Activated CD4-positive, alpha-beta memory T cell treated with anti-CD3 and anti-CD28 coated beads for 36 hours (primary cell): Measurements from ENCODE around the gene SPDYE3. TPM values are rescaled to one million over a fixed set of nuclear protein-coding genes. Genes with fewer than 3 reads are reported as not detected.

ENCODE experiments used
- CTCF ChIA-PET: fragments of 350-600 bp; sonication (Branson Sonifier 250); formaldehyde crosslinking; loops from one replicate; lab custom pipeline; 2021; ENCODE audit warnings: antibody characterized with exemption, inconsistent platforms; lab: Charles Lee
- POLR2A ChIA-PET: fragments of 350-600 bp; sonication (Branson Sonifier 250); formaldehyde crosslinking; loops from one replicate; lab custom pipeline; 2021; ENCODE audit warnings: antibody characterized with exemption; lab: Charles Lee
- DNase-seq: peaks from one replicate; pipeline ENCODE4 v3.0.0-alpha.2; 2020
- H3K27ac Mint-ChIP-seq: one replicate; pipeline ENCODE4 v1.8.0; 2021; ENCODE audit warnings: mixed read lengths
- H3K27me3 Mint-ChIP-seq: one replicate; pipeline ENCODE4 v1.8.0; 2021; ENCODE audit warnings: mixed read lengths
- H3K36me3 Mint-ChIP-seq: one replicate; pipeline ENCODE4 v1.8.0; 2021; ENCODE audit warnings: mixed read lengths
- H3K4me1 Mint-ChIP-seq: one replicate; pipeline ENCODE4 v1.8.0; 2021; ENCODE audit warnings: low read depth, mixed read lengths
- H3K4me3 Mint-ChIP-seq: one replicate; pipeline ENCODE4 v1.8.0; 2021; ENCODE audit warnings: mild to moderate bottlenecking, mixed read lengths
- H3K9me3 Mint-ChIP-seq: one replicate; pipeline ENCODE4 v1.8.0; 2021; ENCODE audit warnings: mixed read lengths
- intact Hi-C: fragments of 100-400 bp; cut with micrococcal nuclease; formaldehyde crosslinking; loops from one replicate; pipeline ENCODE4 v1.15.1; 2023
- total RNA-seq, 2 experiments: library from RNA; stranded (reverse); gene quantifications; one replicate each; pipeline ENCODE4 v1.2.3, GENCODE V29; 2021

Gene SPDYE3
- total RNA-seq, 2 experiments from 2014 or later = not detected

GRCh38 chr7:100367676-100368613, 60.4 kb downstream of the SPDYE3 start:
- Mint-ChIP-seq H3K27me3 (no peaks in the 10 kb centered on the region), H3K9me3 (no peaks in the 10 kb centered on the region), H3K4me3 (no peak overlapping the region), H3K36me3 (peaks cover 28% of the 10 kb centered on the region), H3K27ac (no peak overlapping the region), H3K4me1 (peaks cover 41% of the 10 kb centered on the region)
- intact Hi-C loops = loop anchor here (5.0 kb wide), 1 partner anchor 96 kb away; no protein-coding TSS in a partner anchor
- CTCF ChIA-PET = no interaction called here
- POLR2A ChIA-PET = no interaction called here
- no peak for DNase-seq

- intact Hi-C loops = loop anchor here (5.0 kb wide), 1 partner anchor 97 kb away; no protein-coding TSS in a partner anchor
- no peak for DNase-seq
- peaks cover 21% of the 10 kb centered on the region for H3K36me3 Mint-ChIP-seq
- no peak overlapping the region for H3K4me3 Mint-ChIP-seq
- CTCF ChIA-PET = no interaction called here
- POLR2A ChIA-PET = no interaction called here
- no peaks in the 10 kb centered on the region for H3K27me3 Mint-ChIP-seq
- H3K27ac Mint-ChIP-seq = no peak overlapping the region
- no peaks in the 10 kb centered on the region for H3K9me3 Mint-ChIP-seq
- H3K4me1 Mint-ChIP-seq = peaks cover 37% of the 10 kb centered on the region
Observed at GRCh38 chr7:100369105-100369504, 61.6 kb downstream of the SPDYE3 start.

GRCh38 chr7:100370303-100370702, 62.8 kb downstream of the SPDYE3 start:
- H3K27ac Mint-ChIP-seq = no peak overlapping the region
- H3K4me1 Mint-ChIP-seq = peaks cover 27% of the 10 kb centered on the region
- intact Hi-C loops = no loop called here
- CTCF ChIA-PET = no interaction called here
- no peak for DNase-seq
- peaks cover 15% of the 10 kb centered on the region for H3K36me3 Mint-ChIP-seq
- H3K4me3 Mint-ChIP-seq = no peak overlapping the region
- POLR2A ChIA-PET = no interaction called here
- no peaks in the 10 kb centered on the region for H3K9me3 Mint-ChIP-seq
- H3K27me3 Mint-ChIP-seq = no peaks in the 10 kb centered on the region

GRCh38 chr7:100370746-100371145, 63.2 kb downstream of the SPDYE3 start:
- DNase-seq = no peak
- H3K4me1 Mint-ChIP-seq = peaks cover 22% of the 10 kb centered on the region
- ChIA-PET POLR2A (no interaction called here), CTCF (no interaction called here)
- H3K27me3 Mint-ChIP-seq = no peaks in the 10 kb centered on the region
- H3K9me3 Mint-ChIP-seq = no peaks in the 10 kb centered on the region
- H3K36me3 Mint-ChIP-seq = peaks cover 15% of the 10 kb centered on the region
- H3K4me3 Mint-ChIP-seq = no peak overlapping the region
- H3K27ac Mint-ChIP-seq = no peak overlapping the region
- intact Hi-C loops = no loop called here

GRCh38 chr7:100371561-100372171, 64.2 kb downstream of the SPDYE3 start:
- peaks cover 13% of the 10 kb centered on the region for H3K4me1 Mint-ChIP-seq
- DNase-seq = no peak
- no peaks in the 10 kb centered on the region for H3K9me3 Mint-ChIP-seq
- ChIA-PET CTCF (interaction anchor here (0.6 to 1.3 kb wide), 2 partner anchors 13 to 36 kb away, joined by 3 to 4 read pairs; no protein-coding TSS in a partner anchor), POLR2A (no interaction called here)
- no peaks in the 10 kb centered on the region for H3K27me3 Mint-ChIP-seq
- H3K4me3 Mint-ChIP-seq = no peak overlapping the region
- no peak overlapping the region for H3K27ac Mint-ChIP-seq
- H3K36me3 Mint-ChIP-seq = peaks cover 8% of the 10 kb centered on the region
- intact Hi-C loops = no loop called here

Other genes with a start within 250 kb of the SPDYE3 start
- gene ZNF3, start 226.0 kb upstream of the SPDYE3 start, total RNA-seq = 10 to 100 TPM; 18.0 to 18.6 TPM
- 10 to 100 TPM; 93.1 to 98.2 TPM for gene COPS6, start 218.7 kb upstream of the SPDYE3 start, total RNA-seq
- 100 to 1,000 TPM; 393 to 398 TPM for gene MCM7, start 206.3 kb upstream of the SPDYE3 start, total RNA-seq
- 10 to 100 TPM; 11.3 to 12.2 TPM for gene AP4M1, start 206.1 kb upstream of the SPDYE3 start, total RNA-seq
- gene TAF6, start 188.3 kb upstream of the SPDYE3 start, total RNA-seq = 10 to 100 TPM; 54.3 to 63.7 TPM
- 10 to 100 TPM; 11.9 to 12.4 TPM for gene CNPY4, start 188.1 kb upstream of the SPDYE3 start, total RNA-seq
- 1 to 10 TPM; 2.3 to 3.4 TPM for gene MBLAC1, start 180.7 kb upstream of the SPDYE3 start, total RNA-seq
- gene LAMTOR4, start 158.8 kb upstream of the SPDYE3 start, total RNA-seq = 100 to 1,000 TPM; 136 to 151 TPM
- gene TRAPPC14, start 149.0 kb upstream of the SPDYE3 start, total RNA-seq = 10 to 100 TPM; 17.9 to 19.7 TPM
- 1 to 10 TPM; 2.4 to 2.8 TPM for gene GAL3ST4, start 139.1 kb upstream of the SPDYE3 start, total RNA-seq
- gene GPC2, start 130.3 kb upstream of the SPDYE3 start, total RNA-seq = 1 to 10 TPM; 4.8 to 5.5 TPM
- 10 to 100 TPM; 20.8 to 20.9 TPM for gene STAG3, start 129.8 kb upstream of the SPDYE3 start, total RNA-seq
- 10 to 100 TPM; 21.0 to 21.2 TPM for gene PVRIG, start 87.8 kb upstream of the SPDYE3 start, total RNA-seq
- 10 to 100 TPM; 27.4 to 30.2 TPM for gene PILRB, start 50.4 kb downstream of the SPDYE3 start, total RNA-seq
- gene PILRA, start 65.8 kb downstream of the SPDYE3 start, total RNA-seq = under 1 TPM; 0.31 to 0.76 TPM
- gene ZCWPW1, start 121.0 kb downstream of the SPDYE3 start, total RNA-seq = 1 to 10 TPM; 3.9 to 4.0 TPM
- gene MEPCE, start 122.1 kb downstream of the SPDYE3 start, total RNA-seq = 10 to 100 TPM; 41.3 to 42.0 TPM
- gene PPP1R35, start 128.8 kb downstream of the SPDYE3 start, total RNA-seq = 10 to 100 TPM; 76.0 to 76.5 TPM
- 1 to 10 TPM; 3.5 to 3.9 TPM for gene SPACDR, start 156.6 kb downstream of the SPDYE3 start, total RNA-seq
- 10 to 100 TPM; 87.8 to 89.5 TPM for gene TSC22D4, start 171.5 kb downstream of the SPDYE3 start, total RNA-seq
- gene NYAP1, start 176.2 kb downstream of the SPDYE3 start, total RNA-seq = under 1 TPM; 0.17 to 0.24 TPM
- gene AGFG2, start 231.5 kb downstream of the SPDYE3 start, total RNA-seq = 10 to 100 TPM; 60.9 to 62.5 TPM